Vagina (tissue), 2 donors: ENCODE data around the gene LDB2. TPM values are rescaled to one million over a fixed set of nuclear protein-coding genes. Genes with fewer than 3 reads are reported as not detected.

Source experiments
- DNase-seq, 2 donors: peaks; one replicate each; pipeline ENCODE4 v3.0.0-alpha.2; 2017; ENCODE audit errors: extremely low spot score in 2 of 2
- H3K27ac ChIP-seq: fragments of 200-600 bp; sonication (generic); one replicate; pipeline ENCODE4 v1.5.1; 2019
- H3K27me3 ChIP-seq: fragments of 200-600 bp; sonication (generic); one replicate; pipeline ENCODE4 v1.5.1; 2019
- H3K36me3 ChIP-seq, 2 donors: fragments of 200-600 bp; sonication (generic); one replicate each; pipeline ENCODE4 v1.5.1; 2017 to 2019
- H3K4me1 ChIP-seq: fragments of 200-600 bp; sonication (generic); one replicate; pipeline ENCODE4 v1.5.1; 2019
- H3K4me3 ChIP-seq, 2 donors: fragments of 200-600 bp; sonication (generic); 1 replicate in 1 of 2; 2 replicates in 1 of 2; pipeline ENCODE4 v1.5.1; 2016 to 2019
- H3K9me3 ChIP-seq: fragments of 200-600 bp; sonication (generic); one replicate; pipeline ENCODE4 v1.5.1; 2019
- CTCF ChIP-seq, 3 experiments: fragments of 450-650 bp in 2 of 3; fragments of 200-600 bp in 1 of 3; sonication (generic) in 1 of 3; IDR thresholded peaks; one replicate each; pipeline ENCODE4 v1.5.1; 2017 to 2019; ENCODE audit warnings: antibody characterized with exemption in 3 of 3, mild to moderate bottlenecking in 2 of 3, moderate library complexity in 2 of 3
- POLR2A ChIP-seq, 2 donors: fragments of 450-650 bp; IDR thresholded peaks; one replicate each; pipeline ENCODE4 v1.6.1; 2017; ENCODE audit warnings: antibody characterized with exemption in 2 of 2, mild to moderate bottlenecking in 2 of 2, moderate library complexity in 2 of 2
- POLR2AphosphoS5 ChIP-seq, 2 donors: sonication (generic); formaldehyde crosslinking; IDR thresholded peaks; one replicate each; pipeline ENCODE4 v1.9.0; 2017; ENCODE audit warnings: antibody characterized with exemption in 2 of 2, mild to moderate bottlenecking in 2 of 2, low read depth in 1 of 2; ENCODE audit not compliant: insufficient read depth in 1 of 2
- intact Hi-C: fragments of 100-400 bp; cut with DNase I; formaldehyde crosslinking; loops from one replicate; pipeline ENCODE4 v1.15.1; 2023
- total RNA-seq: library from RNA; depleted of rRNA; stranded (reverse); fragments of >200 nt; gene quantifications from one replicate; pipeline ENCODE4 v1.2.3, GENCODE V29; 2016

LDB2 gene
- total RNA-seq, 1 donor from 2014 or later = 70.0 TPM

DNA sequence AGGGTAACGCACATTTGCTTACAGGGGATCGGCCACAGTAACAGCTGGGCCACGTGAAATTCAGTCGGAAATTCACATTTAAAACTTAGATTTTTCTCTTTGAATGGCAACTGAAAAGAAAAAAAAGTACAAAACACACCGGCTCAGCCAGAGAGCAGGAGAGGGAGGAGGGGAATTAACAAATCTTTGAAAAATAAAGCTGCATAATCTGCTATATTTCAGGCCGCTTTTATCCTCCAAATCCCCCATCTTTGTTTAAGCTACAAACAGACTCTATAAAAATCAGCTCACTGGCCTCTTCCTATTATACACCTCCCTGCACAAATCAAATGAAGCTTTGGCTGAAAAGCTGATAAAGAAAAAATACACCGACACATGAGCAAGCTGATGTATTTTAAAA, 169.1 kb downstream of the LDB2 start:
- Histone ChIP-seq H3K9me3 (no peaks in the 10 kb centered on the region), H3K4me3 (no peak overlapping the region), H3K27ac (no peak overlapping the region), H3K27me3 (no peaks in the 10 kb centered on the region), H3K4me1 (no peaks in the 10 kb centered on the region), H3K36me3 (no peaks in the 10 kb centered on the region)
- DNase-seq = no peak
- intact Hi-C loops = no loop called here
- no peak for TF ChIP-seq POLR2A (IDR thresholded peaks at IDR 0.05)
- TF ChIP-seq CTCF (IDR thresholded peaks at IDR 0.05) = no peak
- no peak for TF ChIP-seq POLR2AphosphoS5 (IDR thresholded peaks at IDR 0.05; ENCODE audit: insufficient read depth in 1 of 2, low read depth in 1 of 2)

GRCh38 chr4:16728849-16729248, 169.6 kb downstream of the LDB2 start:
- no peak for TF ChIP-seq CTCF (IDR thresholded peaks at IDR 0.05)
- no peak for TF ChIP-seq POLR2AphosphoS5 (IDR thresholded peaks at IDR 0.05; ENCODE audit: insufficient read depth in 1 of 2, low read depth in 1 of 2)
- TF ChIP-seq POLR2A (IDR thresholded peaks at IDR 0.05) = no peak
- intact Hi-C loops = no loop called here
- H3K27ac ChIP-seq = no peak overlapping the region

GRCh38 chr4:16728111-16728510, 170.3 kb downstream of the LDB2 start:
- TF ChIP-seq POLR2AphosphoS5 (IDR thresholded peaks at IDR 0.05; ENCODE audit: insufficient read depth in 1 of 2, low read depth in 1 of 2) (no peak), CTCF (IDR thresholded peaks at IDR 0.05) (no peak), POLR2A (IDR thresholded peaks at IDR 0.05) (no peak)
- Histone ChIP-seq H3K4me1 (no peaks in the 10 kb centered on the region), H3K4me3 (no peak overlapping the region), H3K36me3 (no peaks in the 10 kb centered on the region), H3K27me3 (no peaks in the 10 kb centered on the region), H3K9me3 (no peaks in the 10 kb centered on the region), H3K27ac (no peak overlapping the region)
- no peak for DNase-seq
- intact Hi-C loops = no loop called here

More at GRCh38 chr4:16728849-16729248, 169.6 kb downstream of the LDB2 start:
- no peak for DNase-seq
- no peak overlapping the region for H3K4me3 ChIP-seq
- H3K27me3 ChIP-seq = no peaks in the 10 kb centered on the region
- H3K4me1 ChIP-seq = no peaks in the 10 kb centered on the region
- H3K36me3 ChIP-seq = no peaks in the 10 kb centered on the region
- H3K9me3 ChIP-seq = no peaks in the 10 kb centered on the region

GRCh38 chr4:16727218-16727617, 171.2 kb downstream of the LDB2 start:
- intact Hi-C loops = no loop called here
- no peaks in the 10 kb centered on the region for H3K27me3 ChIP-seq
- TF ChIP-seq CTCF (IDR thresholded peaks at IDR 0.05) (no peak), POLR2A (IDR thresholded peaks at IDR 0.05) (no peak), POLR2AphosphoS5 (IDR thresholded peaks at IDR 0.05; ENCODE audit: insufficient read depth in 1 of 2, low read depth in 1 of 2) (no peak)
- no peaks in the 10 kb centered on the region for H3K36me3 ChIP-seq
- no peaks in the 10 kb centered on the region for H3K9me3 ChIP-seq
- no peak for DNase-seq
- no peak overlapping the region for H3K27ac ChIP-seq
- H3K4me1 ChIP-seq = no peaks in the 10 kb centered on the region
- H3K4me3 ChIP-seq = no peak overlapping the region

- TF ChIP-seq POLR2A (IDR thresholded peaks at IDR 0.05) (no peak), CTCF (IDR thresholded peaks at IDR 0.05) (no peak), POLR2AphosphoS5 (IDR thresholded peaks at IDR 0.05; ENCODE audit: insufficient read depth in 1 of 2, low read depth in 1 of 2) (no peak)
- no peak for DNase-seq
- intact Hi-C loops = no loop called here
Measured at GRCh38 chr4:16726368-16727050, 171.9 kb downstream of the LDB2 start.

More at GRCh38 chr4:16726368-16727050, 171.9 kb downstream of the LDB2 start:
- no peaks in the 10 kb centered on the region for H3K36me3 ChIP-seq
- H3K4me3 ChIP-seq = no peak overlapping the region
- no peaks in the 10 kb centered on the region for H3K4me1 ChIP-seq
- no peaks in the 10 kb centered on the region for H3K9me3 ChIP-seq
- no peak overlapping the region for H3K27ac ChIP-seq
- no peaks in the 10 kb centered on the region for H3K27me3 ChIP-seq
